Tibial nerve (tissue), 4 donors: ENCODE data around the gene ZCCHC10. TPM values are rescaled to one million over a fixed set of nuclear protein-coding genes. Genes with fewer than 3 reads are reported as not detected.
"Not testable (repeated sequence)": the region's sequence is repeated elsewhere in the genome, so short reads cannot be mapped to it uniquely, and the experiment has no call there.

Experiments used
- DNase-seq, 2 donors: peaks; one replicate each; pipeline ENCODE4 v3.0.0-alpha.2; 2019; ENCODE audit warnings: low spot score in 2 of 2
- H3K27ac ChIP-seq, 4 donors: fragments of 200-600 bp; sonication (generic) in 3 of 4; one replicate each; pipeline ENCODE4 v1.5.1; 2017 to 2019; ENCODE audit warnings: mild to moderate bottlenecking in 1 of 4
- H3K27me3 ChIP-seq, 2 donors: fragments of 200-600 bp; sonication (generic) in 1 of 2; one replicate each; pipeline versions ENCODE4 v1.5.1 to v1.6.0; 2017 to 2019
- H3K36me3 ChIP-seq, 3 donors: fragments of 200-600 bp; sonication (generic); one replicate each; pipeline ENCODE4 v1.5.1; 2018 to 2019
- H3K4me1 ChIP-seq, 4 donors: fragments of 200-600 bp; sonication (generic) in 3 of 4; one replicate each; pipeline ENCODE4 v1.5.1; 2017 to 2019
- H3K4me3 ChIP-seq, 4 donors: fragments of 200-600 bp; sonication (generic) in 3 of 4; one replicate each; pipeline ENCODE4 v1.5.1; 2017 to 2019; ENCODE audit warnings: mild to moderate bottlenecking in 1 of 4, moderate library complexity in 1 of 4
- H3K9me3 ChIP-seq, 4 donors: fragments of 200-600 bp; sonication (generic) in 3 of 4; one replicate each; pipeline ENCODE4 v1.5.1; 2017 to 2019
- EP300 ChIP-seq, 2 donors: sonication (generic); formaldehyde crosslinking; IDR thresholded peaks; one replicate each; pipeline ENCODE4 v1.6.1; 2017; ENCODE audit warnings: antibody characterized with exemption in 2 of 2, mild to moderate bottlenecking in 1 of 2
- POLR2A ChIP-seq, 2 donors: fragments of 450-650 bp; IDR thresholded peaks; one replicate each; pipeline ENCODE4 v1.6.1; 2017; ENCODE audit warnings: antibody characterized with exemption in 2 of 2, mild to moderate bottlenecking in 2 of 2, moderate library complexity in 2 of 2
- WGBS, 2 donors: methylation state at CpG; one replicate each; pipeline ENCODE4 v1.1.5; 2018; 5-methylcytosine and 5-hydroxymethylcytosine counted together
- total RNA-seq, 4 donors: library from RNA; depleted of rRNA; stranded (reverse); fragments of >200 nt; gene quantifications; one replicate each; pipeline ENCODE4 v1.1.0, GENCODE V29; 2016
- TF ChIP-seq, protein P1 (sequence below), 5 experiments: fragments of 200-600 bp in 3 of 5; fragments of 450-650 bp in 2 of 5; sonication (generic) in 3 of 5; IDR thresholded peaks; one replicate each; pipeline ENCODE4 v1.5.1; 2016 to 2019; ENCODE audit warnings: antibody characterized with exemption in 5 of 5, mild to moderate bottlenecking in 3 of 5, moderate library complexity in 2 of 5

The ZCCHC10 gene
- total RNA-seq, 4 donors from 2014 or later, result 7.4 to 9.0 (median 8.3) TPM

DNA sequence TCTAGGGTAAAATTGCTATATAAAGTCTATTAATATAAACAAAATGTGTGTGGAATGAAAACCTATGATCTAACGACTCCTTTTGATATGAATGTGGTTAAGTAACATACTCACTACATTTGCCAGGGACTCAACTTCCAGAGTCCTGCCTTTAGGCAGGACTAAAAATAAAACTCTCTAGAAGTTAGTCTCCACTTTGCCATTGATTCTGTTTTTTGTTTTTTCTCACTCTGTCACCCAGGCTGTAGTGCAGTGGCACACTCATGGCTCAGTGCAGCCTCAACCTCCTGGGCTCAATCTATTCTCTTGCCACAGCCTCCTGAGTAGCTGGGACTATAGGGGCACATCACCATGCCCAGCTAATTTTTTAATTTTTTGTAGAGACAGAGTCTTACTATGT lies 30.0 kb downstream of the ZCCHC10 start:
- Histone ChIP-seq H3K27ac (no peak overlapping the region), H3K36me3 (peaks cover 0 to 16% (median 0%) of the 10 kb centered on the region in 3 donors), H3K27me3 (no peaks in the 10 kb centered on the region), H3K4me3 (no peak overlapping the region), H3K4me1 (peaks cover 0 to 6% (median 0%) of the 10 kb centered on the region in 4 donors), H3K9me3 (no peaks in the 10 kb centered on the region)
- no peak for DNase-seq
- WGBS, 2 donors, result 71 to 74% methylated on average over 1 of the region's 1 CpG
- TF ChIP-seq POLR2A (IDR thresholded peaks at IDR 0.05) (no peak), EP300 (IDR thresholded peaks at IDR 0.05) (no peak)
- TF ChIP-seq, protein P1, sequence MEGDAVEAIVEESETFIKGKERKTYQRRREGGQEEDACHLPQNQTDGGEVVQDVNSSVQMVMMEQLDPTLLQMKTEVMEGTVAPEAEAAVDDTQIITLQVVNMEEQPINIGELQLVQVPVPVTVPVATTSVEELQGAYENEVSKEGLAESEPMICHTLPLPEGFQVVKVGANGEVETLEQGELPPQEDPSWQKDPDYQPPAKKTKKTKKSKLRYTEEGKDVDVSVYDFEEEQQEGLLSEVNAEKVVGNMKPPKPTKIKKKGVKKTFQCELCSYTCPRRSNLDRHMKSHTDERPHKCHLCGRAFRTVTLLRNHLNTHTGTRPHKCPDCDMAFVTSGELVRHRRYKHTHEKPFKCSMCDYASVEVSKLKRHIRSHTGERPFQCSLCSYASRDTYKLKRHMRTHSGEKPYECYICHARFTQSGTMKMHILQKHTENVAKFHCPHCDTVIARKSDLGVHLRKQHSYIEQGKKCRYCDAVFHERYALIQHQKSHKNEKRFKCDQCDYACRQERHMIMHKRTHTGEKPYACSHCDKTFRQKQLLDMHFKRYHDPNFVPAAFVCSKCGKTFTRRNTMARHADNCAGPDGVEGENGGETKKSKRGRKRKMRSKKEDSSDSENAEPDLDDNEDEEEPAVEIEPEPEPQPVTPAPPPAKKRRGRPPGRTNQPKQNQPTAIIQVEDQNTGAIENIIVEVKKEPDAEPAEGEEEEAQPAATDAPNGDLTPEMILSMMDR (IDR thresholded peaks at IDR 0.05), result no peak

DNA sequence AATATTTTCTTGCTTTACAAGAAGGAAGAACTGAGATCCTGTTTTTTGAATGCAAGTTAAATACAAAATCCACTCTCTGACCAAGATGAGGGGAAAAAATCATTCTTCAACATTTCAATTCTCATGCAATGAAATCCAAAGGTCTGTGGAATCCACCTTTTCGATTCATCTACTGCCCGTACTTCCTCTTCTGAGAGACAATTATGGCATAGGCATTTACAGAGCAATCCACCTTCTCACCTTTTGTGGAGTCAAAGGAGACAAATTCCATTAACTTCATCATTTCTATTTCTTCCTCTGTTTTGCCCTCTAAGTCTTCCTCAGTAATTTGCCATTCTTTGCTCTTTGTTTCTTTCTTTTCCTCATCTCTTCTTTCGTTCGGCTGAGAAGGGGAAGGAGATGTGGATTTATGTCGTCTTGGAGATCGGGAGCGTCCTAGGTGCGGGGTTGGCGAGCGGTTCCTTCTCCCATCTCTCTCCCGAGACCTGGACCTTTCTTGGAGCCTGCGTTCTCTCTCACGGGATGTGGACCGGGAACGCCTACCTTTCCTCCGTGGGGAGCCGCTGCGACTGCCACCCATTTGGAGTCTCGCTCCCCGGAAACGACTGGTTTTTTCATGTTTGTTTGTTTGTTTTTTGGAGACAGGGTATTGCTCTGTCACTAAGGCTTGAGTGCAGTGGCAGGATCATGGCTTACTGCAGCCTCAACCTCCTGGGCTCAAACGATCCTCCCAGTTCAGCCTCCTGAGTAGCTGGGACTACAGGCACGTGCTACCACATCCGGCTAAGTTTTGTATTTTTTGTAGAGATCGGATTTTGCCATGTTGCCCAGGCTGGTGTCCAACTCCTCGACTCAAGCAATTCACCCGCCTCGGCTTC lies 38.6 kb downstream of the ZCCHC10 start:
- WGBS, 2 donors, result 89% methylated on average over 28 of the region's 28 CpGs
- no peaks in the 10 kb centered on the region for H3K27me3 ChIP-seq
- no peaks in the 10 kb centered on the region for H3K9me3 ChIP-seq

DNA sequence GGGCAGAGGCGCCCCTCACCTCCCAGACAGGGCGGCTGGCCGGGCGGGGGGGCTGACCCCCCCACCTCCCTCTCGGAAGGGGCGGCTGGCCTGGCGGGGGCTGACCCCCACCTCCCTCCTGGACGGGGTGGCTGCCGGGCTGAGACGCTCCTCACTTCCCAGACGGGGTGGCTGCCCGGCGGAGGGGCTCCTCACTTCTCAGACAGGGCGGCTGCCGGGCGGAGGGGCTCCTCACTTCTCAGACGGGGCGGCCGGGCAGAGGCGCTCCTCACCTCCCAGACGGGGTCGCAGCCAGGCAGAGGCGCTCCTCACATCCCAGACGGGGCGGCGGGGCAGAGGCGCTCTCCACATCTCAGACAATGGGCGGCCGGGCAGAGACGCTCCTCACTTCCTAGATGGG lies 43.4 kb downstream of the ZCCHC10 start:
- not testable (repeated sequence) for H3K9me3 ChIP-seq, H3K4me1 ChIP-seq, H3K27me3 ChIP-seq, H3K27ac ChIP-seq, H3K4me3 ChIP-seq, DNase-seq, H3K36me3 ChIP-seq
- WGBS, 2 donors, result 95% methylated on average over 13 to 20 of the region's 30 CpGs

More for the DNA sequence above, 38.6 kb downstream of the ZCCHC10 start:
- DNase-seq, result no peak
- Histone ChIP-seq H3K4me1 (no peaks in the 10 kb centered on the region), H3K27ac (no peak overlapping the region), H3K4me3 (no peak overlapping the region), H3K36me3 (no peaks in the 10 kb centered on the region)
- TF ChIP-seq POLR2A (IDR thresholded peaks at IDR 0.05), result no peak

DNA sequence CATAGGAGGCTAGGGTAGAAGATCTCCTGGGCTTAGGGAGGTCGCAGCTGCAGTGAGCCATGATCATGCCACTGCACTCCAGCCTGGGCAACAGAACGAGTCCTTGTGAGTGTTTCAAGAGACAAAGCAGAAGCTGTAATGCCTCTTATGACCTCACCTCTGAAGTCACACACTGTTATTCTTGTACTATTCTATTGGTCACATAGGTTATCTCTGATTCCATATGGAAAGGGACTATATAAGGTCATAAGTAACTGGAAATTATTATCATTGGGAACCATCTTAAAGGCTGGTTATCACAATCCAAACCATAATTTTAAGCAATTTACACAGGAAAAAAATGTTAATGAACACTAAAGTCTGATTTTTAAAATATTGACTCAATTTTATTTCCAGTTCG lies 45.1 kb downstream of the ZCCHC10 start:
- peaks cover 0 to 17% (median 0%) of the 10 kb centered on the region in 4 donors for H3K9me3 ChIP-seq
- WGBS, 2 donors, result 79 to 80% methylated on average over 3 of the region's 3 CpGs
- H3K27me3 ChIP-seq, result no peaks in the 10 kb centered on the region
- no peaks in the 10 kb centered on the region for H3K4me1 ChIP-seq
- DNase-seq, result no peak
- H3K36me3 ChIP-seq, result no peaks in the 10 kb centered on the region
- H3K4me3 ChIP-seq, result no peak overlapping the region
- no peak overlapping the region for H3K27ac ChIP-seq
- TF ChIP-seq EP300 (IDR thresholded peaks at IDR 0.05) (no peak), POLR2A (IDR thresholded peaks at IDR 0.05) (no peak)
- TF ChIP-seq, protein P1 (IDR thresholded peaks at IDR 0.05), result no peak

DNA sequence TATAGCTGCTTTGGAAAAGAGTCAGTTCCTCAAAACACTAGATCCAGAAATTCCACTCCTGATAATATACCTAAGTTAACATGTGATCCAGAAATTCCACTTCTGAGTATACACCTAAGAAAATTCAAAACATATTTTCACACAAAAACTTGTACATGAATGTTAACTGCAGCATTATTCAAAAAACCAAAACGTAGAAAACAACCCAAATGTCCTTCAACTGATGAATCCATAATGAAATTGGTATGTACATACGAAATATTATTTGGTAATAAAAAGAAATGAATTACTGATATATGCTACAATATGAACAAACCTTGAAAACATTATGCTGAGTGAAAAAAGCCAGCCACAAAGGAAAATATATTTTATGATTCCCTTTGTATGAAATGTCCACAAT lies 46.4 kb downstream of the ZCCHC10 start:
- no peaks in the 10 kb centered on the region for H3K36me3 ChIP-seq
- no peaks in the 10 kb centered on the region for H3K4me1 ChIP-seq
- no peak overlapping the region for H3K27ac ChIP-seq
- no peak overlapping the region for H3K4me3 ChIP-seq
- TF ChIP-seq, protein P1 (IDR thresholded peaks at IDR 0.05), result no peak
- TF ChIP-seq EP300 (IDR thresholded peaks at IDR 0.05), result no peak
- TF ChIP-seq POLR2A (IDR thresholded peaks at IDR 0.05), result no peak
- WGBS, 2 donors, result 70 to 75% methylated on average over 2 of the region's 2 CpGs
- H3K27me3 ChIP-seq, result no peaks in the 10 kb centered on the region
- no peak for DNase-seq
- peaks cover 0 to 19% (median 0%) of the 10 kb centered on the region in 4 donors for H3K9me3 ChIP-seq

DNA sequence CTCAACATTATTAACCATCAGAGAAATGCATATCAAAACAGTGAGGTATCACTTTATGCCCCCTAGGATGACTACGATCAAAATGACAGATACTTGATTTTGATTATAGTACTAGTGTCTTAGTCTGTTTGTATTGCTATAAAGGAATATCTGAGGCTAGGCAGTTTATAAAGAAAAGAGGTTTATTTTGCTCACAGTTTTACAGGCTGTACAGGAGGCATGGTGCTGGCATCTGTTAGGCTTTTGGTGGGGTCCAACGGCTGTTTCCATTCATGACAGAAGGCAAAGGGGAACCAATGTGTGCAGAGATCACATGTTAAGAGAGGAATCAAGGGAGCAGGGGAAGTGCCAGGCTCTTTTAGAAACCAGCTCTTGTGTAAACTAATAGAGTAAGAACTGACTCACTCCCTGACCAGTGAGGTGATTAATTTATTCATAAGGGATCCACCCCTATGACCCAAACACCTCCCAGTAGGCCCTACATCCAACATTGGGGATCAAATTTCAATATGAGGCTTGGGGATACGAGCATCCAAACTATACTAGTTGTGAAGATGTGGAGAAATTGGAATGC lies 46.9 kb downstream of the ZCCHC10 start:
- Histone ChIP-seq H3K9me3 (peaks cover 0 to 19% (median 0%) of the 10 kb centered on the region in 4 donors), H3K27ac (no peak overlapping the region), H3K27me3 (no peaks in the 10 kb centered on the region), H3K4me3 (no peak overlapping the region), H3K4me1 (no peaks in the 10 kb centered on the region), H3K36me3 (no peaks in the 10 kb centered on the region)
- WGBS, 2 donors, result 72 to 76% methylated on average over 3 of the region's 3 CpGs
- TF ChIP-seq POLR2A (IDR thresholded peaks at IDR 0.05) (no peak), EP300 (IDR thresholded peaks at IDR 0.05) (no peak)
- TF ChIP-seq, protein P1 (IDR thresholded peaks at IDR 0.05), result no peak
- no peak for DNase-seq
